ENCODE measurements around the gene PRKG2.
"Not testable (repeated sequence)": the region's sequence is repeated elsewhere in the genome, so short reads cannot be mapped to it uniquely, and the experiment has no call there.

PRKG2 gene

DNA sequence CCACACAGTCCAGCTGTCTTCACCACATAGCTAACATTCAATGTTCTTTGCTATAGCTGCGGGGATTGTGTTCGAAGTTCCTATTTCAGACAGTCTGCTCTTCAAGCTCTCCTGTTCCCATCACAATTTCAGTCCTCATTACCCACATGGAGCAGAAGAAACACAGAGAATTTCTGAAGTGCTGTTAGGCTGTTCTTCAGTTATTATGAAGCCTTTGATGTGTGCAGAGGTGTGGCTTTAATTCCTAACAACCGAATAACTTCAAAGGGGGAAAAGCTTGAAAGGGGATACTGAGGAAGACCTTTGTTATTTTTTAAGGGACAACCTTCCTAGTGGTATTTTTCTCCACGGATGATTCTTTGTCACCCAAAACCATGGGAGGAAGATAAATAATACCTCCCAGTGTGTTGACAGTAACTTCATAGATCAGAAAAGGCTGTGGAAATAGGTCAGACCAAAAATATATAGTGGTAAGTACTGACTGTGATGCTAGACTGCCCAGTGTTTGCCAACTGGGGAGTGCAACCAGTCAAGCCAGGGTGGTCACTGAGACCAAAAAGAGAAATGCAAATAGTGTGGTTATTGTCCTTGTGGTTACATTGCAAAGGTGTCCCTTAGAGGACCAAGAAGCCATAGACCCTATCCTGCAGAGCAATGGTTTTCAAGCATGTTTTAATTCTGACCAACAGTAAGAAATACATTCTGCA, 52.1 kb downstream of the PRKG2 start:
- DNase-seq (ENCODE audit: low read depth), result no peak

DNA sequence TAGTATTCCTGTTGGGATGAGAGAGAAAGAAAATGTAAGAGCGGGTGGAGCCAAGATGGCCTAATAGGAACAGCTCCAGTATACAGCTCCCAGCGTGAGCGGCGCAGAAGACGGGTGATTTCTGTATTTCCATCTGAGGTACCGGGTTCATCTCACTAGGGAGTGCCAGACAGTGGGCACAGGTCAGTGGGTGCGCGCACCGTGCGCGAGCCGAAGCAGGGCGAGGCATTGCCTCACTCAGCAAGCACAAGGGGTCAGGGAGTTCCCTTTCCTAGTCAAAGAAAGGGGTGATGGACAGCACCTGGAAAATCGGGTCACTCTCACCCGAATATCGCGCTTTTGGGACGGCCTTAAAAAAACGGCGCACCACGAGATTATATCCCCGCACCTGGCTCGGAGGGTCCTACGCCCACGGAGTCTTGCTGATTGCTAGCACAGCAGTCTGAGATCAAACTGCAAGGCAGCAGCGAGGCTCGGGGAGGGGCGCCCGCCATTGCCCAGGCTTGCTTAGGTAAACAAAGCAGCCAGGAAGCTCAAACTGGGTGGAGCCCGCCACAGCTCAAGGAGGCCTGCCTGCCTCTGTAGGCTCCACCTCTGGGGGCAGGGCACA, 61.2 kb downstream of the PRKG2 start:
- not testable (repeated sequence) for DNase-seq (ENCODE audit: low read depth)

DNA sequence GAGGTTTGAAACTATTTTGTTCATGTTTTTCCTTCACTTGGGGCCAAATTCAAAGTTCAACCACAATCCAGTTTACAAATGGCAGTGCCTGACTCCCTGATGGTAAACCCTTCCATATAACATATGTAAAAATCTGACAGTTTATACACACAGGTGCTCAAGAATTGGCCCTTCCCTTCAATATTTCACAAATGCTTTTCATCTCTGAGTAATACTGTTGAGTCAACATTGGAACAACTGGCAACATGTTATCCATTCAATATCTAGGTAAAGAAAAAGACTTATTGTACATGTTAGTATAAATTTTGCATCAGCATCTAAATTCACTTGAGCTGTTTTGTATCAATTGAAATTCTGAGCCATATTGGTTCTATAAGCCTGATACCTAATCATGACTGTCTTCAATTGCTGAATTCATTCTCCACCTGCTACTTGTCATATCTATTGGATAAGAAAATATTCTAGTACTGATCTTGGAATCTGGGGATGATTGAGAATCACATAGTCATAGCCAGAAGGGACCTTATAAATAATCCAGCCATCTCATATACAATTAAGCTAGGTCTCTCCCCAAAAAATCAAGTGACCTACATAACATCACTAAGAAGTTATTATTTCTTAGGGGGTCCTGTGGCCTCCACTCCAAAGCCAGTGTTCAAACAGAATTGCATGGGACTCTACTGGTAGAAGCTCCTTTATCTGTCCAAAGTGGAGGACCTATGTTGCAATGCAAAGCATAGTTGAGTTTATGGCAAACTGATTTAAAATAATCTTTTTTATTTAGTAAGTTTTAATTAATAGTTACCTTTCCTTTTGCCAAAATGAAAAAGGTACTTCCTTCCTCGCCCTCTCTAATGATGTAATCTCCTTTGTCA, 61.9 kb downstream of the PRKG2 start:
- no peak for DNase-seq (ENCODE audit: low read depth)

DNA sequence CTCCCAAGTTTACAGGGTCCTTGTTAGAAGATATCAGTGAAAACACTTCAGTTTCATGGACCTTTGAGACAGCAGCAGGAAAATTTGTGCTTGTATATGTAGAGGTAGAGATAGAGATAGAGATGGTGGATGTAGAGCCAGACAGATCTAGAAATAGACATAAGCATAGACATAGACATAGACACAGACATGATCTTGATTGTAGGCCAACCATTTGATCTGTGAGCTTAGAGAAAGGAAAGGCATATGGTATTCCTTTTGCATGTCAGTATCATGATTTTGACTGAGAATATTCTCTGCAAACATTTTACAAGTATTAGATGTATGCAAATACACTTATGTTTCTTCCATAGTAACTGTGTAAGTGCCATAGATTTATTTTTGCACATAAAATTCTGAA, 65.0 kb downstream of the PRKG2 start:
- DNase-seq (ENCODE audit: low read depth), result no peak

DNA sequence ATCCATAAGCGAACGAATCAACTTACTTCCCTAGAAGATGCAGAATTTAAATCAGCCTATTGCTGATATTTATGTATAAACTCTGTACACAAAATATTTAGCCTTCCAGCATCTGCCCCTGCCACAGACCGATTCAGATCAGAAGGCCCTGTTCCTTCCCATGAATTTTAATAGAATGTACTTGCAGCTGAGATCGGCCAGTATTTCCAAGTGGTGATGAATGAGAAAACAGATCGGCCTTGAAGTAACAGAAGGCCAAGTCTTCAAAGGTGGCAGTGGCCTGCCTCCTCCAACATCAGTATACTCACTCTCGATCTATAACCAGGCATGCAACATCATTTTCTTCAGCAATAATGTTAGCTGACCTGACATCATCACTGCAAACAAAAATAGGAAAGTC, 66.4 kb downstream of the PRKG2 start:
- DNase-seq (ENCODE audit: low read depth), result no peak

DNA sequence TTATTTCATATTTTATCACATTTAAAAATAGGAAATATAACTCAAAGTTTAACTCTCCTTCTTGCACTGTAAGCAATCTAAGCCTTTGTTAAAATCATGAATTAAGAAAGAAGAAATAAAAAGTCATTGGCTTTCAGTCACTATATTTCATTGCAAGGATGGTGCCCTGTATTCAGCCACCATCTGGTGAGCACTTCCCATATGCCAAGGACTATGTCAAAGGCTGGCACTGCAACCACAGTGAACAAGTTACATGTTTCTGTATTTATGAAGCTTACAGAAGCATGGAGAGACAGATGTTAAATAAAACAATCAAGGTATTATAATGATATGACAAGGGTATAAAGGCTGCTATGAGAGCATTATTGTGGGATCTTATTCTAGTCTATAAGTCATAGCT, 68.6 kb downstream of the PRKG2 start:
- DNase-seq (ENCODE audit: low read depth), result no peak

DNA sequence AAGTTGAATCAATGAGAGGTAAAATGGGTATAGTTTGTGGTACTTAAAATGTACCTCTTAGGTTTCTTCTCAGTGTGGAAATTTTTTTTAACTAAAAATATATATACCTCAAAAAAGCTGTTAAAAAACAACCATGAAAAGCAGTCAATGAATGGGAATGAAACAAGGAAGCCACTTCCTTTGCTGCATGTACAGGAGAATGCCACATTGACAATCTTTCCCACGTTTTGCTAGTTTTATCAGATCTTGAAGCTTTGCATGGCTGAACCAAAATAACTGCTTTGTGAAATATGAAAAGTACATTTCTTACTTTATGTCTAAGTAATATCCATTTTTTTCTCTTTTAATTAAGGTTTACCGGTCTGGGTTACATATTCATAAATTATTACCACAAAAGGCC, 71.8 kb downstream of the PRKG2 start:
- no peak for DNase-seq (ENCODE audit: low read depth)

DNA sequence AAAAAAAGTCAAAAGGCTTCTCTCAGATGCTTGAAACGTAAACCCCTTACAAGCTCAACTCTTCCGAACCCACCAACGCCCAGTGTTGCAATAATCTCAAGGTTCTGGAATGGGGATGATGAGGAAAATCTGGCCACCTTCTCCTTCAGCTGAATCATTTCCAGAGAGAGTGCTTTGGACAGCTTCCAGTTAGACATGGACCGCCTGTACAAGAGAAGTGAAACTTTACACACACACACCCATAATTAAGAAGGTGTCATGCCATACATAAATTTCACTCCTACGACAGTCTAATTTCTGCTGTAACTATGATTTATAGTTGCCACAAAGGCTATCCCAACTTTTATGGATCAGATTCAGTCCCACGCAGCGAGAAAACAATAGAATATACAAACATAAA, 72.3 kb downstream of the PRKG2 start:
- no peak for DNase-seq (ENCODE audit: low read depth)

DNA sequence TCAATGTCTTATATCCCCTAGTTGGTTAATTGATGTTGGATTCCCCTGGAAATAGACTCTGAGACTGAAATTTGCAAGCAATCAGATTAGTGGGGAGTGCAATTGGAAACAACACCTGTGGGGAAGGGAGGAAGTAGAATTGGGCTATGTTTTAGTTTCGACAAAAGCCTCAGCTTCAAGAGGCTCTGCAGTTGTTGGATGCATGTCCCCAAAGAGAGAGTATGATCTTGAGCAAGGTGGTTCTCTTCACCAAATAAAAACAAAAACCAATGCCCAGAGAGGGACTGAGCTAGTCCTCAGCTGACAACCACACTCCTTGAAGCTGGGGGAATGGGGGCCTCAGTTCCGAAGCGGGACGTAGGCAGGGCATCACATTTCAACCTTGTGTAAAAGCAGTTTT, 77.1 kb downstream of the PRKG2 start:
- no peak for DNase-seq (ENCODE audit: low read depth)

DNA sequence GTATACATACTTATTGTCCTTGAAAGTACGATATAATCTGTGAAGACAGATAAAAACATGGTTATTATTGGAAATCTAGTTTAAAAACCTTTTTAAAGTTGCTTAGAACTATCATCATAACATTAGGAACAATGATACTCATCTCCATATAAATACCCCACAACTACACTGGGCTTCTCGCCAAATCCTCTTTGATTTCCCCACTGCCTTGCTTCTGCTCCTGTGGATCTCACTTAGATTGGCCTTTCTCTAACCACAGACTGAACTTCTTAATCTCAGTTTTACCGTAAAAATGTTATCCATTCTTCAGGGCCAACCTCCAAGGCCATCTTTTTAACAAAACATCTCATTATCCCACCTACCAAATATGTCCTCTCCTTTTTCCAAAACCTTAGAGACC, 77.6 kb downstream of the PRKG2 start:
- DNase-seq (ENCODE audit: low read depth), result no peak

DNA sequence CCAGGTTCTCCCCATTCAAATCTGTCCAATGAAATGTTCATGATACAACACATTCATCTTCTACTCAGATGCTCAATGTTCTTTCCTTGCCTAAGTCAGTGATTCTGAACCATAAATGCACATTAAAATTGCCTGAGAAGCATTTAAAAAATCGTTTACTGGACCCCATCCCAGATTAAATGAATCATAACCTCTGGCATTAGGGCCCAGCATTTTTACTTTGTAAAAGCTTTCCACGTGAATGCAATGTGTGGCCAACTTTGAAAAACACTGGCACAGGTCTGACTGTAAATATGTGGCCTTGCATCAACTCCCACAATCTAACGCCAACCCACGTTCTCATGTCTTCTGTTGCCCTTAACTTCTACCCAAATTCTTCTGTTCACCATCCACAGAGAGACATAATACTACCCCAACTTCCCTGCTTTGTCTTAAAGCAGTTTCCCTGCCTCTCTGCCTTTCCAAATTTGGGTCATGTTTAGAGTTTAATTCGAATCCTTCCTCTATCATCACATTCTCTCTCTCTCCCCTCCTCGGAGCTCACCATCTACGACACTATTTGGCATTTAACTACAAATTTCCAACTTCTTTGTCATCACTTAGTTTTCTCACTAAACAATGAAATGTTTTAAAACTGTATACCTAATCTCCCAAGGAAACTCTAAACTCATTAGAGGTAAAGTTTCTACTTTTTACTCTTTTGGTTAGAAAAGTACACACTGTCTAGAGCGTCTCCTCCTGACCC, 78.7 kb downstream of the PRKG2 start:
- DNase-seq (ENCODE audit: low read depth), result no peak

DNA sequence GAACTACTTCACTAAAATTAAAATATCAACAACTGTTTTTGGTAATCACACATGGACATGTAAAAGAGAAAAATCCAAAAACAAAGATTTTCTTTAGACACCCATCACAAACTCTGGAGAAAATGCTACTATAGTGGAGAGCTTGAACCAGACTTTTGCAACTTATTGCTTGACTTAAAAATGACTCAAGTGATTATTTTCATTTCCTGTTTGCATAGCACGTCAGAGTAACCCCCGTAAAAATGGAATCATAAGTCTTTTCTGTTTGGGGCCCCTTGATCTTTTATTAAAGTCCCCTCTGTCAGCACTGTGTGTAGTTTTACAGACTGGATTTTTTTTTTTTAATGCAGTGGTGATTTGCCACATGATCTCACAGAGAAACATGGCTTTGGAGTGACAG, 79.5 kb downstream of the PRKG2 start:
- no peak for DNase-seq (ENCODE audit: low read depth)

DNA sequence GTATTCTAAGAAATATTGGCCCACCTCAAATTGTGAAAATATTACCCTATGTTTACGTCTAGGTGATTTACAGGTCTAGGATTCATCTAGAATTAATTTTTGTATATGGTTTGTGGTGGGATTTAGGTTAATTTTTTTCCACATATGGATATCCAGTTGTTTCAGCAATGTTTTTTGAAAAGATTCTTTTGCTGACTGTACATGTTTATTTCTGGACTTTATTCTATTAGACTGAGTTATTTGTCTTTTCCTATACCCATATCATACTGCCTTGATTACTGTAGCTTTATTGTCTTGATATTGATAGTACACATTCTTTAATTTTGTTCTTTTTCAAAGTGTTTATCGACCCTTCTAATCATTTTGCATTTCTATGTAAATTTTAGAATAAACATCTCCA, 83.5 kb downstream of the PRKG2 start:
- no peak for DNase-seq (ENCODE audit: low read depth)

DNA sequence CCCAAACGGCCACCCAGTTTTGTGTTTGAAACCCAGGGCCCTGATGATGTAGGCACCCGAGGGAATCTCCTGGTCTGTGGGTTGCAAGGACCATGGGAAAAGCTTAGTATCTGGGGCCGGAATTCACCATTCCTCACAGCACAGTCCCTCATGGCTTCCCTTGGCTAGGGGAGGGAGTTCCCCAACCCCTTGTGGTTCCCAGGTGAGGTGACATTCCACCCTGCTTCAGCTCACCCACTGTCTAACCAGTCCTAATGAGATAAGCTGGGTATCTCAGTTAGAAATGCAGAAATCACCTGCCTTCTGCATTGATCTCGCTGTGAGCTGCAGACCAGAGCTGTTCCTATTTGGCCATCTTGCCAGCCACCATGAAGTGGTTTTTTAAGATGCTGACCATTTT, 84.0 kb downstream of the PRKG2 start:
- DNase-seq (ENCODE audit: low read depth), result no peak

DNA sequence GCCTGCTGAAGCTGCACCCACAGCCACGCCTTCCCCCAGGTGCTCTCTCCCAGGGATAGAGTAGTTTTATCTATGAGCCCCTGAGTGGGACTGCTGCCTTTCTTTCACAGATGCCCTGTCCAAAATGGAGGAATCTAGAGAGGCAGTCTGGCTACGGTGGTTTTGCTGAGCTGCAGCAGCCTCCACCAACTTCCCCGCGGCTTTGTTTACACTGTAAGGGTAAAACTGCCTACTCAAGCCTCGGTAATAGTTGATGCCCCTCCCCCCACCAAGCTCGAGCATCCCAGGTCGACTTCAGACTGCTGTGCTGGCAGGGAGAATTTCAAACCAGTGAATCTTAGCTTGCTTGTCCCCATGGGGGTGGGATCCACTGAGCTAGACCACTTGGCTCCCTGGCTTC, 84.5 kb downstream of the PRKG2 start:
- no peak for DNase-seq (ENCODE audit: low read depth)

DNA sequence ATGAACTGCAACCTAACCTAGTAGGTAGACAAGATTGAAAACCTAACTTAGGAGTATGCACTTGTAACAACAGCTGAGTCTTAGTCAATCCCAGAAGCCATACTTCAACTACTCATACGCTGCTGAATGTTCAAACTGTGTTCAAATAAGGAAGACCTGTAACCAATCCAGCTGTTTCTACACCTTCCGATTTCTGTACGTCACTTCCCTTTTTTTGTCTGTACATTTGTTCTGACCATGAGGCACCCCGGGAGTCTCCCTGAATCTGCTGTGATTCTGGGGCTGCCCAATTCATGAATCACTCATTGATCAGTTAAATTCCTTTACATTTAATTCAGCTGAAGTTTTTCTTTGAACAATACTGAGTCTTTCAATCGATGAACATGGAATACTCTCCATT, 95.0 kb downstream of the PRKG2 start:
- no peak for DNase-seq (ENCODE audit: low read depth)

DNA sequence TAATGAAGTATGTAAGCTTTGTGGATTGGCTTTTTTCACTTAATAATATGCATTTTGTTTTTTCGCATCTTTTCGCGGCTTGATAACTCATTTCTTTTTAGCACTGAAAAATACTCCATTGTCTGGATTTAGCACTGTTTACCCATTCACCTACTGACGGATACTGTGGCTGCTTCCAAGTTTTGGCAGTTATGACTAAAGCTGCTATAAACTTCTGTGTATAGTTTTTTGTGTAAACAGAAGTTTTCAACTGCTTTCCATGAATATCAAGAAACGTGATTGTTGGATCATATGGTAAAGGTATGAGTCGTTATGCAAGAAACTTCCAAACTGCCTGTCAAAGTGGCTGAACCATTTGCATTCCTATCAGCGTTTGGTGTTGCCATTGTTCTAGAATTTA, 96.9 kb downstream of the PRKG2 start:
- no peak for DNase-seq (ENCODE audit: low read depth)

DNA sequence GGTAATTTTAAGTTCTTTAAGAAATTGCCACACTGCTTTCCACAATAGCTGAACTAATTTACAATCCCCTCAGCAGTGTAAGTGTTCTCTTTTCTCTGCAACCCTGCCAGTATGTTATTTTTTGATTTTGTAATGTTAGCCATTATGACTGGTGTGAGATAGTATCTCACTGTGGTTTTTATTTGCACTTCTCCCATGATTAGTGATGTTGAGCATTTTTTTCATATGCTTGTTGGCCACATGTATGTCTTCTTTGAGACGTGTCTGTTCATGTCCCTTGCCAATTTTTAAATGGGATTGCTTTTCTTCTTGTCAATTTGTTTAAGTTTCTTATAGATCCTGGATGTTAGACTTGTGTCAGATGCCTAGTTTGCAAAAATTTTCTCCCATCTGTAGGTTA, 98.5 kb downstream of the PRKG2 start:
- DNase-seq (ENCODE audit: low read depth), result no peak

DNA sequence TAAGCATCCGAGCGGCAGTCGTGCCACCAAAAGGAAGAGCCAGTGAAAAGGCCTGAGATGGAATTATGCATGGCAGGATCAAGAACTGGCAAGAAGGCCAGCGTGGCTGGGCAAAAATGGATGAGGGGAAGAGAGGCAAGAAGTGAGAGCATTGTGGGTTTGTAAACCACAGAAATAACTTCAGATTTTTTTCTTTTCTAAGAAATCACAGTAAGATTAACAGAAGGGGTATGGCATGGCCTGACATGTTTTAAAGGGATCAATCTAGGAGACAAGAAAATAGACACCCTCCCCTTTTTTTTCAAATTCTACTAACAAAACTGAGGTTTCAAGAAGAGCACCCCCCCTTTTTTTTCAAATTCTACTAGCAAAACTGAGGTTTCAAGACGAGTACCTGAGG, 102.0 kb downstream of the PRKG2 start:
- DNase-seq (ENCODE audit: low read depth), result no peak

DNA sequence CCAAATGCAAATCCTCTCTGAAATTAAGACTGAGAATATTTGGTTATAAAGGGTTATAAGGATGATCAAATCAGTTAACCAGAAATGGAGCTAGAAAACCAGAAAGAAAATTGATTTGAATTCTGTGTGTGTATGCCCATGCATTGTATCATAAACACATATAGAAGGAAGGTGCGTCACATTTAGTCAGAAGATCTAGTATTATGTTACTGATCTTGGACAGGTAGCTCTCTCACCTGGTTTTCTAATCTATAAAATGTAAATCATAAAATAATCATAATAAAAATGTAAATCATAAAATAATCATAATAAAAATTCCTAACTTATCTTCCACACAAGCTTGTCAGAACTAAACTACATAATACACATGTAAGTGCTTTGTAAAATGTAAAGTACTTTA, 105.7 kb downstream of the PRKG2 start:
- DNase-seq (ENCODE audit: low read depth), result no peak

DNA sequence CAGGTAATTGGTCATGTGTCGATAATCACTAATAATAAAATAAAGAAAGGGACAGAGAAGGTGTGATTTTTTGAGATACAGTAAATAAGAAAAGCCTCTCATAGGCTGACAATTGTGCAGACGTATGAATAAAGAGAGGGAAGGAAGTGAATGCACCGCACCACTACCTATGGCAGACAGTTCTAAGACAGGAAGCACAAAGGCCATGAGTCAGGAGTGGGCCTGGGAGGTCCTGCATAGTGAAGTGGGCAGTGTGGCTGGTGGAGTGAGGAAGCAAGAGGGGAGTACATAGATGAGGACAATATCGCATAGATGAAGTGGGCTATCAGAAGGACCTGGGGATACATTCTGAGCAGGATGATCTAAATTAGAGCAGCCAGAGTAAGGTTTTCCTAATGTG, 108.9 kb downstream of the PRKG2 start:
- DNase-seq (ENCODE audit: low read depth), result no peak

DNA sequence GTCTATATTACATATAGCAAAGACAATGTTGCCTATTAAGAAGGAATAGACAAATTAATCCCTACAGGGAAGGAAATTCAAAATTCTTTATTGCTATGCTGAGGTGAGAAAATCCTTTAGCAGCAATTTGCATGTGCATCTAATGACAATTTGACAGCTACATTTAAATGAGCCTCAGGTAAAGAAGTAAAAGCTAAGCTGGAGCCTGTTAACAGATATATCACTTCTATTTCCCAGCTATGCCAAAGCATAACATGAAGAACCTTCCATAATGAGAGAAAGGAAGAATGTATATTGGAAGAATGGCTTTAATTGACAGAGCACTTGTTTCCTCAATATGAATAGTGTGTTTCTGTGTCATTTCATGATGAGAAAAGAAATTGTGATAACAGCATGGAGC, 112.9 kb downstream of the PRKG2 start:
- DNase-seq (ENCODE audit: low read depth), result no peak

DNA sequence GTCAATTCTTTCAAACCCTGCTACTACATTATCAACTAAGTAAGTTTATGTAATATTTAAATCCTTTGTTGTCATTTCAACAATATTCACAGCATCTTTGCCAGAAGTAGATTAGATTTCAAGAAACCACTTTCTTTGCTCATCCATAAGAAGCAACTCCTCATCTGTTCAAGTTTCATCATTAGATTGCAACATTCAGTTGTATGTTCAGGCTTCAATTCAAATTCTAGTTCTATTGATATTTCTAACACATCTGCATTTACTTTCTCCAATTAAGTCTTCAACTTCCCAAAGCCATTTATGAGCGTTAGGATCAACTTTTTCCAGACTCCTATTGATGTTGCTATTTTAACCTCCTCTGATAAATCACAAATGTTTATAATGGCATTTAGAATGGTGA, 118.5 kb downstream of the PRKG2 start:
- DNase-seq (ENCODE audit: low read depth), result no peak

All from activated T-cell treated with anti-CD3 and anti-CD28 coated beads for 24 hours (primary cell).